Ovary (tissue), 9 donors: ENCODE data around the gene SORCS2. TPM values are rescaled to one million over a fixed set of nuclear protein-coding genes. Genes with fewer than 3 reads are reported as not detected.

ENCODE experiments used
- DNase-seq, 5 donors: peaks; one replicate each; pipeline ENCODE4 v3.0.0-alpha.2; 2019 to 2020
- H3K27ac ChIP-seq, 2 donors: fragments of 200-600 bp; one replicate each; pipeline versions ENCODE4 v1.5.1 to v1.8.0; 2019 to 2022
- H3K27me3 ChIP-seq: fragments of 200-600 bp; one replicate; pipeline ENCODE4 v1.8.0; 2022
- H3K36me3 ChIP-seq: fragments of 200-600 bp; sonication (generic); one replicate; pipeline ENCODE4 v1.5.1; 2019
- H3K4me1 ChIP-seq: one replicate; pipeline ENCODE4 v1.8.1; 2013; ENCODE audit warnings: mild to moderate bottlenecking, moderate library complexity; ENCODE audit not compliant: insufficient read depth
- H3K4me3 ChIP-seq: fragments of 200-600 bp; sonication (generic); one replicate; pipeline ENCODE4 v1.5.1; 2017
- H3K9me3 ChIP-seq, 2 donors: fragments of 200-600 bp in 1 of 2; sonication (generic) in 1 of 2; one replicate each; pipeline versions ENCODE4 v1.5.1 to v1.8.1; 2013 to 2019; ENCODE audit warnings: mild to moderate bottlenecking in 1 of 2, moderate library complexity in 1 of 2
- EP300 ChIP-seq: sonication (generic); formaldehyde crosslinking; IDR thresholded peaks from one replicate; pipeline ENCODE4 v1.6.1; 2017; ENCODE audit warnings: antibody characterized with exemption
- POLR2A ChIP-seq: fragments of 450-650 bp; IDR thresholded peaks from one replicate; pipeline ENCODE4 v1.6.1; 2017; ENCODE audit warnings: antibody characterized with exemption, mild to moderate bottlenecking, moderate library complexity
- WGBS, 3 donors: extraction: QIAGEN DNeasy Blood & Tissue Kit in 1 of 3; methylation state at CpG; one replicate each; pipeline versions ENCODE4 v1.1.5 to v1.1.7; 2013 to 2017; 5-methylcytosine and 5-hydroxymethylcytosine counted together
- intact Hi-C, 4 donors: fragments of 100-400 bp; cut with DNase I; formaldehyde crosslinking; loops; one replicate each; pipeline versions ENCODE4 v1.11.0 to v1.15.1; 2022 to 2023
- polyA plus RNA-seq, 2 donors: library from polyadenylated mRNA; stranded (reverse); fragments of 200-250 nt in 1 of 2; fragments of 350-450 nt in 1 of 2; fragmentation: Illumina TruSeq in 1 of 2; extraction: RNeasy Lipid Tissue Mini Kit (QIAGEN cat#74804) in 1 of 2; gene quantifications; one replicate each; pipeline ENCODE4 v1.2.3, GENCODE V29; 2013 to 2014
- total RNA-seq, 7 donors: library from RNA; depleted of rRNA in 2 of 7; stranded (reverse); fragments of >200 nt in 2 of 7; fragmentation: NEBNext Ultra II Directional in 3 of 7; extraction: Animal tissue kit (Norgen Biotek cat#: 25700) in 3 of 7; gene quantifications; one replicate each; pipeline versions ENCODE4 v1.1.0 to v1.2.4, GENCODE V29; 2016 to 2023
- TF ChIP-seq, protein P1 (sequence below), 3 donors: fragments of 450-650 bp in 2 of 3; fragments of 200-600 bp in 1 of 3; IDR thresholded peaks; one replicate each; pipeline versions ENCODE4 v1.5.1 to v1.8.0; 2016 to 2022; ENCODE audit warnings: antibody characterized with exemption in 3 of 3, mild to moderate bottlenecking in 1 of 3
- donor health status: DM: no; HTN: no; CAD: no; lungs with moderate emphysema.
- donor health status: DM: no; HTN: no; CAD: no.
- donor health status: Bipolar disorder and iron deficiency.
- donor health status: DM: yes; HTN: yes; CAD: no.
- donor health status: DM: no; HTN: no; CAD: no.
- donor health status: DM: yes; HTN: yes; CAD: no.

SORCS2 gene
- total and polyA plus RNA-seq, 9 donors = 0.60 to 23.9 (median 7.1) TPM

DNA sequence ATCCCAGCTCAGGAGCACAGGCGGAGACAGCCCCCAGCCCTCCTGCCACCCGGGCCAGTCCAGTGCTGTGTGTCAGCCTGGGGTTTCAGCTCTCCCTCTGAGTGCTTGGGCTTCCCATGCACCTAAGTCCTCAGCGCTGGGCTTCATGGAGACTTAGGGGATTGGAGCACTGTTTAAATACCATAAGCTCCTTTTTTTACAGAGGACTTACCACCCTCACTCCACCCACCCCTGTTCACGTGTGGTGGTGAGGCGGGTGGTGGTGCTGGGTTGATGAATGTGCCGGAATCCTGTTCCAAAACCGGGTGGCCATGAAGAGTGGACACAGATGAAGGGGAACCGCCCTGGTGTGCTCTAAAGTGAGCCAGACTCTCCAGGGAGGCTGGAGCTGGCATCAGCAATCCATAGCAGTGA is 175.5 kb downstream of the SORCS2 start:
- H3K4me1 ChIP-seq = peaks cover 9% of the 10 kb centered on the region
- no peak overlapping the region for H3K27ac ChIP-seq
- H3K9me3 ChIP-seq = no peaks in the 10 kb centered on the region
- TF ChIP-seq EP300 (no peak), POLR2A (no peak)
- TF ChIP-seq, protein P1, sequence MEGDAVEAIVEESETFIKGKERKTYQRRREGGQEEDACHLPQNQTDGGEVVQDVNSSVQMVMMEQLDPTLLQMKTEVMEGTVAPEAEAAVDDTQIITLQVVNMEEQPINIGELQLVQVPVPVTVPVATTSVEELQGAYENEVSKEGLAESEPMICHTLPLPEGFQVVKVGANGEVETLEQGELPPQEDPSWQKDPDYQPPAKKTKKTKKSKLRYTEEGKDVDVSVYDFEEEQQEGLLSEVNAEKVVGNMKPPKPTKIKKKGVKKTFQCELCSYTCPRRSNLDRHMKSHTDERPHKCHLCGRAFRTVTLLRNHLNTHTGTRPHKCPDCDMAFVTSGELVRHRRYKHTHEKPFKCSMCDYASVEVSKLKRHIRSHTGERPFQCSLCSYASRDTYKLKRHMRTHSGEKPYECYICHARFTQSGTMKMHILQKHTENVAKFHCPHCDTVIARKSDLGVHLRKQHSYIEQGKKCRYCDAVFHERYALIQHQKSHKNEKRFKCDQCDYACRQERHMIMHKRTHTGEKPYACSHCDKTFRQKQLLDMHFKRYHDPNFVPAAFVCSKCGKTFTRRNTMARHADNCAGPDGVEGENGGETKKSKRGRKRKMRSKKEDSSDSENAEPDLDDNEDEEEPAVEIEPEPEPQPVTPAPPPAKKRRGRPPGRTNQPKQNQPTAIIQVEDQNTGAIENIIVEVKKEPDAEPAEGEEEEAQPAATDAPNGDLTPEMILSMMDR (IDR thresholded peaks at IDR 0.05) = no peak
- no peak for DNase-seq
- no peak overlapping the region for H3K4me3 ChIP-seq
- intact Hi-C loops = no loop called here
- no peaks in the 10 kb centered on the region for H3K27me3 ChIP-seq
- WGBS, 3 donors = 58 to 75% (median 62%) methylated on average over 8 of the region's 8 CpGs
- no peaks in the 10 kb centered on the region for H3K36me3 ChIP-seq

DNA sequence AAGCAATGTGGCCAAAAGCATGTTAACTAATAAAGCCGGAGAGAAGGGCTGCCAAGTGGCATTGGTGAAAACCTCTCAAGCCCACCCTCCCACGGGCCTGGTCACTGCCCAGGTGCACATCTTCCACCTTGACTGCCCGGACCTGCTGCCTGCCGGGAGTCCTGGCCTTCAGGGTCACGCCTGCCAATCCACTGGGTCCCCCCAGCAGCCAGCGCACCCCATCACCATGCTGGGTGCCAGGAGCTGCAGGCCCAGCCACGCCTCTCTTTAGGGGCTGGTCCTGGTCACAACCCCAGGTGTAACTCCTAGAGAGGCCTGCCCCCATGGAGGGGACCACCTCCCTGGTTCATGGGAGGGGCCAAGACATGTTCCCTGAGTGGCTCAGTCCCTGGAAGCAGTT is 176.0 kb downstream of the SORCS2 start:
- peak in 1 of 5 donors; percentile 29 for DNase-seq
- WGBS, 3 donors = 82 to 88% (median 85%) methylated on average over 7 of the region's 7 CpGs
- H3K36me3 ChIP-seq = no peaks in the 10 kb centered on the region
- TF ChIP-seq POLR2A (no peak), EP300 (no peak)
- TF ChIP-seq, protein P1 (IDR thresholded peaks at IDR 0.05) = no peak
- H3K9me3 ChIP-seq = no peaks in the 10 kb centered on the region
- no peaks in the 10 kb centered on the region for H3K27me3 ChIP-seq
- peaks cover 9% of the 10 kb centered on the region for H3K4me1 ChIP-seq
- intact Hi-C loops = no loop called here
- H3K4me3 ChIP-seq = no peak overlapping the region
- H3K27ac ChIP-seq = no peak overlapping the region

- no peak for DNase-seq
- H3K4me3 ChIP-seq = no peak overlapping the region
- TF ChIP-seq POLR2A = no peak
- TF ChIP-seq, protein P1 (IDR thresholded peaks at IDR 0.05) = no peak
- TF ChIP-seq EP300 = no peak
- peaks cover 9% of the 10 kb centered on the region for H3K4me1 ChIP-seq
- H3K36me3 ChIP-seq = no peaks in the 10 kb centered on the region
- 65 to 84% (median 66%) methylated on average over 13 of the region's 13 CpGs for WGBS, 3 donors
- H3K27ac ChIP-seq = no peak overlapping the region
- intact Hi-C loops = no loop called here
- no peaks in the 10 kb centered on the region for H3K9me3 ChIP-seq
- H3K27me3 ChIP-seq = no peaks in the 10 kb centered on the region
These were observed 177.2 kb downstream of the SORCS2 start for GRCh38 chr4:7369511-7369910.

GRCh38 chr4:7370038-7370437 is 177.7 kb downstream of the SORCS2 start:
- no peaks in the 10 kb centered on the region for H3K36me3 ChIP-seq
- intact Hi-C loops = no loop called here
- no peak overlapping the region for H3K27ac ChIP-seq
- no peaks in the 10 kb centered on the region for H3K9me3 ChIP-seq
- TF ChIP-seq EP300 = no peak
- TF ChIP-seq, protein P1 (IDR thresholded peaks at IDR 0.05) = no peak
- TF ChIP-seq POLR2A = no peak
- peaks cover 9% of the 10 kb centered on the region for H3K4me1 ChIP-seq
- H3K4me3 ChIP-seq = no peak overlapping the region
- DNase-seq = no peak
- H3K27me3 ChIP-seq = no peaks in the 10 kb centered on the region
- WGBS, 3 donors = 80 to 95% (median 87%) methylated on average over 7 of the region's 7 CpGs
